ENCODE data around the gene HS6ST2.

- TF ChIP-seq POLR2A (IDR thresholded peaks at IDR 0.05; ENCODE audit: low read depth, low read length) (no peak), POLR2AphosphoS5 (IDR thresholded peaks at IDR 0.05; ENCODE audit: low read depth, low read length) (no peak)
Observed at GRCh38 chrX:132836471-132836870, 122.0 kb downstream of the HS6ST2 start.

Measured in GM12892 (cell line).